HG02981 (cell line): ENCODE measurements around the gene TMEM178B.
"Not testable (repeated sequence)": the region's sequence is repeated elsewhere in the genome, so short reads cannot be mapped to it uniquely, and the experiment has no call there.

Source experiments
- ATAC-seq: cut with Tn5 transposase; IDR thresholded peaks from one replicate; pipeline ENCODE4 v1.9.1; 2021; ENCODE audit warnings: mild to moderate bottlenecking, moderate library complexity; ENCODE audit not compliant: unreplicated experiment

Gene TMEM178B

GRCh38 chr7:141177120-141177519 lies 103.3 kb downstream of the TMEM178B start:
- ATAC-seq, result not testable (repeated sequence)

GRCh38 chr7:141178486-141179135 lies 104.7 kb downstream of the TMEM178B start:
- ATAC-seq, result no peak

- ATAC-seq, result no peak
Measured at GRCh38 chr7:141181812-141182211, 107.9 kb downstream of the TMEM178B start.

GRCh38 chr7:141184532-141185190 lies 110.8 kb downstream of the TMEM178B start:
- ATAC-seq, result no peak

GRCh38 chr7:141185369-141185967 lies 111.6 kb downstream of the TMEM178B start:
- ATAC-seq, result no peak

GRCh38 chr7:141189231-141189630 lies 115.4 kb downstream of the TMEM178B start:
- ATAC-seq, result no peak

GRCh38 chr7:141190495-141190894 lies 116.6 kb downstream of the TMEM178B start:
- ATAC-seq, result no peak

- ATAC-seq, result no peak
Measured at GRCh38 chr7:141191277-141191676, 117.4 kb downstream of the TMEM178B start.

GRCh38 chr7:141193066-141193465 lies 119.2 kb downstream of the TMEM178B start:
- no peak for ATAC-seq

GRCh38 chr7:141195722-141196121 lies 121.9 kb downstream of the TMEM178B start:
- ATAC-seq, result not testable (repeated sequence)

- ATAC-seq, result no peak
Measured at GRCh38 chr7:141198194-141198958, 124.5 kb downstream of the TMEM178B start.

GRCh38 chr7:141200191-141201108 lies 126.6 kb downstream of the TMEM178B start:
- ATAC-seq, result no peak

GRCh38 chr7:141201145-141201885 lies 127.5 kb downstream of the TMEM178B start:
- ATAC-seq, result no peak

GRCh38 chr7:141202535-141202934 lies 128.7 kb downstream of the TMEM178B start:
- no peak for ATAC-seq

GRCh38 chr7:141203177-141203576 lies 129.3 kb downstream of the TMEM178B start:
- no peak for ATAC-seq

GRCh38 chr7:141203586-141203985 lies 129.7 kb downstream of the TMEM178B start:
- ATAC-seq, result no peak

- no peak for ATAC-seq
Measured at GRCh38 chr7:141207661-141208060, 133.8 kb downstream of the TMEM178B start.

- no peak for ATAC-seq
Measured at GRCh38 chr7:141208539-141208938, 134.7 kb downstream of the TMEM178B start.

GRCh38 chr7:141209454-141209853 lies 135.6 kb downstream of the TMEM178B start:
- no peak for ATAC-seq

GRCh38 chr7:141210862-141211261 lies 137.0 kb downstream of the TMEM178B start:
- ATAC-seq, result no peak
